ENCODE measurements around the gene OTUB2.
"Not testable (repeated sequence)": the region's sequence is repeated elsewhere in the genome, so short reads cannot be mapped to it uniquely, and the experiment has no call there.

The OTUB2 gene

GRCh38 chr14:94058128-94058673 is 32.1 kb downstream of the OTUB2 start:
- DNase-seq (ENCODE audit: low spot score) = no peak

DNA sequence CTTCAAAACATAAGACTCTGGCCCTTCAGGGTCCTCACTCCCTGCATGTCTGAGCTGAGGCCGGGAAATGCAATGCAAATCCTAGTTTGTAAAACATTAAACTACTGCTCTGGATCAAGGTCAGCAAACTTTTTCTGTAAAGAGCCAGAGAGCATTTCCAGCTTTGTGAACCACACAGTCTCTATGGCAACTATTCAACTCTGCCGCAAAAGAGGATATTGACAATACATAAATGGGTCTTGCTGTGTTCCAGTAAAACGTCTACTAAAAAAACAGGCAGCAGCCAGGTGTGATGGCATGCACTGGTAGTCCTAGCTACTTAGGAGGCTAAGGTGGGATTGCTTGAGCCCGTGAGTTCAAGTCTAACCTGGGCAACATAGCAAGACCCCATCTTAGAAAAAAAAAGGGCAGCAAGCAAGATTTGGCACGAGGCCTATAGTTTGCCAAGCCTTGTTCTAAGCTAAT is 32.6 kb downstream of the OTUB2 start:
- no peak for DNase-seq (ENCODE audit: low spot score)
- TF ChIP-seq, protein P1, sequence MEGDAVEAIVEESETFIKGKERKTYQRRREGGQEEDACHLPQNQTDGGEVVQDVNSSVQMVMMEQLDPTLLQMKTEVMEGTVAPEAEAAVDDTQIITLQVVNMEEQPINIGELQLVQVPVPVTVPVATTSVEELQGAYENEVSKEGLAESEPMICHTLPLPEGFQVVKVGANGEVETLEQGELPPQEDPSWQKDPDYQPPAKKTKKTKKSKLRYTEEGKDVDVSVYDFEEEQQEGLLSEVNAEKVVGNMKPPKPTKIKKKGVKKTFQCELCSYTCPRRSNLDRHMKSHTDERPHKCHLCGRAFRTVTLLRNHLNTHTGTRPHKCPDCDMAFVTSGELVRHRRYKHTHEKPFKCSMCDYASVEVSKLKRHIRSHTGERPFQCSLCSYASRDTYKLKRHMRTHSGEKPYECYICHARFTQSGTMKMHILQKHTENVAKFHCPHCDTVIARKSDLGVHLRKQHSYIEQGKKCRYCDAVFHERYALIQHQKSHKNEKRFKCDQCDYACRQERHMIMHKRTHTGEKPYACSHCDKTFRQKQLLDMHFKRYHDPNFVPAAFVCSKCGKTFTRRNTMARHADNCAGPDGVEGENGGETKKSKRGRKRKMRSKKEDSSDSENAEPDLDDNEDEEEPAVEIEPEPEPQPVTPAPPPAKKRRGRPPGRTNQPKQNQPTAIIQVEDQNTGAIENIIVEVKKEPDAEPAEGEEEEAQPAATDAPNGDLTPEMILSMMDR (IDR thresholded peaks at IDR 0.05; ENCODE audit: extremely low read depth, missing control alignments) = no peak

More at GRCh38 chr14:94058128-94058673, 32.1 kb downstream of the OTUB2 start:
- TF ChIP-seq, protein P1 (IDR thresholded peaks at IDR 0.05; ENCODE audit: extremely low read depth, missing control alignments) = no peak

- TF ChIP-seq, protein P1 (IDR thresholded peaks at IDR 0.05; ENCODE audit: extremely low read depth, missing control alignments) = no peak
Observed at GRCh38 chr14:94059998-94060397, 33.9 kb downstream of the OTUB2 start.

GRCh38 chr14:94062344-94062940 is 36.3 kb downstream of the OTUB2 start:
- no peak for DNase-seq (ENCODE audit: low spot score)

More at GRCh38 chr14:94059998-94060397, 33.9 kb downstream of the OTUB2 start:
- no peak for DNase-seq (ENCODE audit: low spot score)

GRCh38 chr14:94066089-94066676 is 40.0 kb downstream of the OTUB2 start:
- no peak for DNase-seq (ENCODE audit: low spot score)
- TF ChIP-seq, protein P1 (IDR thresholded peaks at IDR 0.05; ENCODE audit: extremely low read depth, missing control alignments) = no peak

More at GRCh38 chr14:94062344-94062940, 36.3 kb downstream of the OTUB2 start:
- TF ChIP-seq, protein P1 (IDR thresholded peaks at IDR 0.05; ENCODE audit: extremely low read depth, missing control alignments) = no peak

- DNase-seq (ENCODE audit: low spot score) = not testable (repeated sequence)
Observed at GRCh38 chr14:94072076-94072475, 45.9 kb downstream of the OTUB2 start.

- DNase-seq (ENCODE audit: low spot score) = no peak
- TF ChIP-seq, protein P1 (IDR thresholded peaks at IDR 0.05; ENCODE audit: extremely low read depth, missing control alignments) = no peak
Observed at GRCh38 chr14:94074534-94074933, 48.4 kb downstream of the OTUB2 start.
